Measurements from ENCODE around the gene SELENOF.

SELENOF gene

DNA sequence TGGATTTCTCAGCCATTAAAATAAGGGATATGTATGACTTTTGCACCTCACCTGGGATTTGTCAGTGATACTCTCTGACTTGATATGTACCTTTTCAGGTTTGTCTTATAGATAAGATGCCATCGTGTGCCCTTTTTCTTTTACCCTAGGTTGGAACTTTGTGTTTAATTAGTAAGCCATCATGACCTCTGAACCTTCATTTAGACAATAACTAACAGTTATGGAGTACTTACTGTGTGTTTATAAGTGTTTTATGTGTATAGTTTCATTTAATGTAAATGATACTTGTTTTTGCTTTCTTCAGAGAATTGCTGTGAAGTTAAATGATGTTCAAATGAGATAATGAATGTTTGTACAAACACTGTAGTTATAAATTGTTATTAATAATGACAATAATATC, 14.9 kb upstream of the SELENOF start:
- TF ChIP-seq, protein P1, sequence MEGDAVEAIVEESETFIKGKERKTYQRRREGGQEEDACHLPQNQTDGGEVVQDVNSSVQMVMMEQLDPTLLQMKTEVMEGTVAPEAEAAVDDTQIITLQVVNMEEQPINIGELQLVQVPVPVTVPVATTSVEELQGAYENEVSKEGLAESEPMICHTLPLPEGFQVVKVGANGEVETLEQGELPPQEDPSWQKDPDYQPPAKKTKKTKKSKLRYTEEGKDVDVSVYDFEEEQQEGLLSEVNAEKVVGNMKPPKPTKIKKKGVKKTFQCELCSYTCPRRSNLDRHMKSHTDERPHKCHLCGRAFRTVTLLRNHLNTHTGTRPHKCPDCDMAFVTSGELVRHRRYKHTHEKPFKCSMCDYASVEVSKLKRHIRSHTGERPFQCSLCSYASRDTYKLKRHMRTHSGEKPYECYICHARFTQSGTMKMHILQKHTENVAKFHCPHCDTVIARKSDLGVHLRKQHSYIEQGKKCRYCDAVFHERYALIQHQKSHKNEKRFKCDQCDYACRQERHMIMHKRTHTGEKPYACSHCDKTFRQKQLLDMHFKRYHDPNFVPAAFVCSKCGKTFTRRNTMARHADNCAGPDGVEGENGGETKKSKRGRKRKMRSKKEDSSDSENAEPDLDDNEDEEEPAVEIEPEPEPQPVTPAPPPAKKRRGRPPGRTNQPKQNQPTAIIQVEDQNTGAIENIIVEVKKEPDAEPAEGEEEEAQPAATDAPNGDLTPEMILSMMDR (IDR thresholded peaks at IDR 0.05; ENCODE audit: low read depth, low read length): no peak
- peaks cover 8% of the 10 kb centered on the region for H3K9me3 ChIP-seq (ENCODE audit: severe bottlenecking)
- no peak overlapping the region for H3K4me3 ChIP-seq (ENCODE audit: low read depth, low read length)
- no peak overlapping the region for H3K27ac ChIP-seq
- DNase-seq: no peak
- no peaks in the 10 kb centered on the region for H3K36me3 ChIP-seq
- H3K27me3 ChIP-seq (ENCODE audit: insufficient read depth, low read depth, severe bottlenecking): no peaks in the 10 kb centered on the region

DNA sequence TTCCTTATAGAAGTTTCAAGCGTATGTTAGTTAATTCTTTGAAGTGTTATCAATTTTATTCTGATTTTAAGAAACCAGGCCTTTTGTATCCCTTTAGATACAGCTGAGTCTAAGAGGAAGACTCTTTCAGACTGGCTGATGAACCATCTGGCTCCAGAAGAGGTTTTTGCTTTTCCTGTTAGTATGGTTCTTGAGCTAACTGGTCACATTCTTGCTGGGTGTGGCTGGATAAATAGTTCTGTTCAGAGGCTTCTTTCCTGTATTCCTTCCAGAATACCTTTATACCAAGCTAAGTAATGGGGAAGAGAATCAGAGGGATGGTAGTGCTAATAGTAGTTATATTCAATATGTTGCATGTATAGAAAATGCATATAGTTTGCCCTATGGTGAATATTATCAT, 13.0 kb upstream of the SELENOF start:
- Histone ChIP-seq H3K36me3 (no peaks in the 10 kb centered on the region), H3K9me3 (ENCODE audit: severe bottlenecking) (peaks cover 19% of the 10 kb centered on the region), H3K4me3 (ENCODE audit: low read depth, low read length) (no peak overlapping the region), H3K27ac (no peak overlapping the region), H3K27me3 (ENCODE audit: insufficient read depth, low read depth, severe bottlenecking) (no peaks in the 10 kb centered on the region)
- DNase-seq: no peak
- TF ChIP-seq, protein P1 (IDR thresholded peaks at IDR 0.05; ENCODE audit: low read depth, low read length): no peak

DNA sequence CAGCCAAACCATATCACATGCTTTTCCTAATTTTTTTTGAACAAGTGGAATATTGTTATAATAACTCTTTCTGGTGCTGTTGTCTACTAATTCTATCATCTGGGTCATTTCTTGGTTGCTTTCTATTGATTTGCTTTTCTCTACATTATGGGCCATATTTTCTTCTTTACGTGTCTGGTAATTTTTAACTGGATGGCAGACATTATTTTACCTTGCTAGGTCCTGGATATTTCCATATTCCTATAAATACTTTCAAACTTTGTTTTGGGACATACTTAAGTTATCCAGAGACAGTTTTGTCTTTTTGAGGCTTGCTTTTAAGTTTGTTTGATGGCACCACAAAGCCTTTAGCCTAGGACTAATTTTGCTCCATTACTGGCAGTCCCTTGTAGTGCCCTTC, 11.8 kb upstream of the SELENOF start:
- Histone ChIP-seq H3K9me3 (ENCODE audit: severe bottlenecking) (peaks cover 19% of the 10 kb centered on the region), H3K27me3 (ENCODE audit: insufficient read depth, low read depth, severe bottlenecking) (no peaks in the 10 kb centered on the region), H3K27ac (no peak overlapping the region), H3K36me3 (no peaks in the 10 kb centered on the region), H3K4me3 (ENCODE audit: low read depth, low read length) (no peak overlapping the region)
- TF ChIP-seq, protein P1 (IDR thresholded peaks at IDR 0.05; ENCODE audit: low read depth, low read length): no peak
- no peak for DNase-seq

DNA sequence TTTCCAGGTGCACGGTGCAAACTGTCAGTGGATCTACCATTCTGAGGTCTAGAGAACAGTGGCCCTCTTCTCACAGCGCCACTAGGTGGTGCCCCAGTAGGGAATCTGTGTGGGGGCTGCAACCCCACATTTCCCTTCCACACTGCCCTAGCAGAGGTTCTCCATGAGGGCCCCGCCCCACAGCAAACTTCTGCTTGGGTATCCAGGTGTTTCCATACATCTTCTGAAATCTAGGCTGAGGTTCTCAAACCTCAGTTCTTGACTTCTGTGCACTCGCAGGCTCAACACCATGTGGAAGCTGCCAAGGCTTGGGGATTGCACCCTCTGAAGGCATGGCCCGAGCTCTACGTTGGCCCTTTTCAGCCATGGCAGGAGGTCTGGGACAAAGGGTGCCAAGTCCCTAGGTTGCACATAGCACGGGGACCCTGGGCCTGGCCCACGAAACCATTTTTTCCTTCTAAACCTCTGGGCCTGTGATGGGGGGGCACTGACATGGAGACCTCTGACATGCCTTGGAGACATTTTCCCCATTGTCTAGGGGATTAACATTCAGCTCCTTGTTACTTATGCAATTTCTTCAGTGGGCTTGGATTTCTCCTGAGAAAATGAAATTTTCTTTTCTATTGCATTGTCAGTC, 10.5 kb upstream of the SELENOF start:
- Histone ChIP-seq H3K9me3 (ENCODE audit: severe bottlenecking) (peaks cover 19% of the 10 kb centered on the region), H3K27me3 (ENCODE audit: insufficient read depth, low read depth, severe bottlenecking) (no peaks in the 10 kb centered on the region), H3K36me3 (no peaks in the 10 kb centered on the region), H3K27ac (no peak overlapping the region), H3K4me3 (ENCODE audit: low read depth, low read length) (no peak overlapping the region)
- no peak for DNase-seq
- TF ChIP-seq, protein P1 (IDR thresholded peaks at IDR 0.05; ENCODE audit: low read depth, low read length): no peak

DNA sequence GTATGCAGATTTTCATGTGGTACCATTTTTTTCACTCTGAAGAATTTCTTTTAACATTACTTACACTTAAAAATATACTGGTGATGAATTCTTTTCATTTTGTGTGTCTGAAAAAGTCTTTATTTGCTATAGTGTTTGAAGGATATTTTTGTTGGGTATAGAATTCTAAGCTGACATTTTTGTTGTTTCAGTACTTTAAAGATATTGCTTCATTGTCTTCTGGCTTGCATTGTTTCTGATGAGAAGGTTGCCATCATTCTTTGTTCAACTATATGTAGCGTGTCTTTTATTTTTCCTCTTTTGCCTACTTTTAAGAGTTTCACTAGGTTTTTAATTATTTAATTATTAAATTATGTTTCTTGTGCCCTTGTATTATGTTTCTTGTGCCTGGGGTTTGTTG, 8.5 kb upstream of the SELENOF start:
- Histone ChIP-seq H3K4me3 (ENCODE audit: low read depth, low read length) (no peak overlapping the region), H3K9me3 (ENCODE audit: severe bottlenecking) (peaks cover 19% of the 10 kb centered on the region), H3K27me3 (ENCODE audit: insufficient read depth, low read depth, severe bottlenecking) (no peaks in the 10 kb centered on the region), H3K27ac (no peak overlapping the region), H3K36me3 (no peaks in the 10 kb centered on the region)
- no peak for DNase-seq
- TF ChIP-seq, protein P1 (IDR thresholded peaks at IDR 0.05; ENCODE audit: low read depth, low read length): no peak

DNA sequence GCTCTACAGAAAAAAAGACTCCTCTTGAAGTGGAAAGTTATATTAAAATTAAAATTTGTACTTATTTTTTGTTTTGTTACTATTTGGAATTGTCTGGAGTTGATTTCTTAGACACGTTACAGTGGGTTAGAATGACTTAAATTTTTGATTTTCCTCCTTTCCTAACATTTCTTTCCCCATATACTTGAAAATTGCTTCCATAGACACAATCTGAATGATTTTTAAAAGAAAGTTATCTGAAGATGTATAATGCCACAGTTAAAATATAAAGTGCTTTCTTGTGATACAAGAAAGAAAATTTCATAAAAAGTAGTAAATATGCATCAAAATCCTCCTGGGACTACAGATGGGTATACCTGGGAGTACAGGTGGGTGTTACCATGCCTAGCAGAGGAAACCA, 2.8 kb upstream of the SELENOF start:
- TF ChIP-seq, protein P1 (IDR thresholded peaks at IDR 0.05; ENCODE audit: low read depth, low read length): no peak
- no peaks in the 10 kb centered on the region for H3K27me3 ChIP-seq (ENCODE audit: insufficient read depth, low read depth, severe bottlenecking)
- H3K9me3 ChIP-seq (ENCODE audit: severe bottlenecking): no peaks in the 10 kb centered on the region
- no peak overlapping the region for H3K4me3 ChIP-seq (ENCODE audit: low read depth, low read length)
- no peak overlapping the region for H3K27ac ChIP-seq
- H3K36me3 ChIP-seq: peaks cover 3% of the 10 kb centered on the region; the same call in 1 of the 2 replicates
- DNase-seq: no peak

Data from WERI-Rb-1 (cell line).